ENCODE data around the gene SECTM1.

GRCh38 chr17:82365606-82366295, 32.2 kb upstream of the SECTM1 start:
- TF ChIP-seq TAF1 (IDR thresholded peaks at IDR 0.05; ENCODE audit: borderline replicate concordance, insufficient read depth, low read length): no peak
- no peak for TF ChIP-seq REST (IDR thresholded peaks at IDR 0.05; ENCODE audit: insufficient read depth in 1 of 2, low read depth in 2 of 2, low read length in 2 of 2)

All from PFSK-1 (cell line).